ENCODE measurements around the gene ENTHD1. TPM values are rescaled to one million over a fixed set of nuclear protein-coding genes. Genes with fewer than 3 reads are reported as not detected.

The ENTHD1 gene
- total RNA-seq, 1 experiment from 2014 or later: not detected

- no peak for DNase-seq
- Histone ChIP-seq H3K79me2 (ENCODE audit: insufficient read depth, low read length) (no peaks in the 10 kb centered on the region), H4K5ac (ENCODE audit: insufficient read length, low read depth, low read length) (no peak overlapping the region), H3K27ac (ENCODE audit: insufficient read length, low read depth, low read length) (no peak overlapping the region), H2BK20ac (ENCODE audit: low read depth, low read length, poor library complexity, severe bottlenecking) (no peak overlapping the region), H3K4ac (ENCODE audit: low read depth, low read length) (no peak overlapping the region), H3K79me1 (ENCODE audit: insufficient read depth, low read depth, low read length, poor library complexity, severe bottlenecking) (no peaks in the 10 kb centered on the region), H4K20me1 (ENCODE audit: control insufficient read depth, insufficient read depth, insufficient read length) (no peaks in the 10 kb centered on the region), H2AFZ (ENCODE audit: low read length) (no peak overlapping the region), H3K14ac (ENCODE audit: insufficient read depth, low read length) (no peak overlapping the region), H3K9ac (ENCODE audit: extremely low read depth, insufficient read length, low read length) (no peak overlapping the region), H2BK12ac (ENCODE audit: insufficient read length, low read depth, low read length) (no peak overlapping the region), H3K9me3 (ENCODE audit: control insufficient read depth, low read depth, low read length) (no peaks in the 10 kb centered on the region), H3K23me2 (ENCODE audit: insufficient read length, low read depth, low read length, poor library complexity, severe bottlenecking) (no peaks in the 10 kb centered on the region), H2AK5ac (ENCODE audit: insufficient read length, low read length) (no peak overlapping the region), H3T11ph (ENCODE audit: low read length) (no peak overlapping the region), H3K56ac (ENCODE audit: insufficient read length, low read depth, low read length) (no peak overlapping the region), H4K91ac (ENCODE audit: insufficient read length, low read depth, low read length) (no peak overlapping the region), H3K18ac (ENCODE audit: insufficient read length, low read depth, low read length) (no peak overlapping the region), H2BK5ac (ENCODE audit: insufficient read length, low read length) (no peak overlapping the region), H3K4me2 (ENCODE audit: insufficient read depth, insufficient read length, low read length) (no peak overlapping the region), H2BK120ac (ENCODE audit: low read depth, low read length, poor library complexity, severe bottlenecking) (no peak overlapping the region), H3K23ac (ENCODE audit: insufficient read length, low read depth, low read length) (no peak overlapping the region), H3K4me1 (ENCODE audit: insufficient read depth, low read length) (no peaks in the 10 kb centered on the region), H4K8ac (replicated peaks; ENCODE audit: insufficient read length, low read depth, low read length) (no peak overlapping the region), H3K27me3 (ENCODE audit: insufficient read depth, low read length) (no peaks in the 10 kb centered on the region), H2BK15ac (ENCODE audit: low read depth, low read length) (no peak overlapping the region)
- Mint-ChIP-seq H3K36me3 (ENCODE audit: insufficient read depth in 1 of 3, low read depth in 3 of 3) (no peaks in the 10 kb centered on the region), H3K27ac (no peak overlapping the region), H3K4me3 (no peak overlapping the region), H3K27me3 (ENCODE audit: low read depth) (peaks cover 18% of the 10 kb centered on the region), H3K9me3 (no peaks in the 10 kb centered on the region), H3K4me1 (peaks cover 9 to 16% of the 10 kb centered on the region in 2 experiments)
- TF ChIP-seq CTCF (conservative IDR thresholded peaks at IDR 0.05): no peak
- WGBS (ENCODE audit: extremely low coverage, insufficient read length, low lambda C conversion rate): no CpG with 5 or more reads among the region's 3 CpGs
Measured at GRCh38 chr22:39905687-39906086, 12.1 kb upstream of the ENTHD1 start.
